Sigmoid colon (tissue), 7 donors: Measurements from ENCODE around the gene C22orf31. TPM values are rescaled to one million over a fixed set of nuclear protein-coding genes. Genes with fewer than 3 reads are reported as not detected.

Experiments
- DNase-seq: peaks from one replicate; pipeline ENCODE4 v3.0.0-alpha.2; 2019
- H3K27ac ChIP-seq, 4 donors: fragments of 200-600 bp; sonication (generic); one replicate each; pipeline ENCODE4 v1.5.1; 2016 to 2019; ENCODE audit warnings: mild to moderate bottlenecking in 1 of 4
- H3K27me3 ChIP-seq, 3 donors: fragments of 200-600 bp; sonication (generic); one replicate each; pipeline ENCODE4 v1.5.1; 2019; ENCODE audit warnings: mild to moderate bottlenecking in 1 of 3
- H3K36me3 ChIP-seq, 4 donors: fragments of 200-600 bp; sonication (generic); one replicate each; pipeline ENCODE4 v1.5.1; 2016 to 2019
- H3K4me1 ChIP-seq, 4 donors: fragments of 200-600 bp; sonication (generic); one replicate each; pipeline ENCODE4 v1.5.1; 2017 to 2019
- H3K4me3 ChIP-seq, 4 donors: fragments of 200-600 bp; sonication (generic); one replicate each; pipeline ENCODE4 v1.5.1; 2017 to 2019; ENCODE audit warnings: mild to moderate bottlenecking in 2 of 4, moderate library complexity in 1 of 4
- H3K9me3 ChIP-seq, 4 donors: fragments of 200-600 bp in 3 of 4; sonication (generic) in 3 of 4; one replicate each; pipeline versions ENCODE4 v1.5.1 to v1.6.1; 2013 to 2019
- CTCF ChIP-seq, 4 experiments: fragments of 450-650 bp in 3 of 4; fragments of 200-600 bp in 1 of 4; IDR thresholded peaks; one replicate each; pipeline ENCODE4 v1.5.1; 2016 to 2019; ENCODE audit warnings: antibody characterized with exemption in 4 of 4, mild to moderate bottlenecking in 3 of 4, moderate library complexity in 2 of 4
- EP300 ChIP-seq, 4 donors: sonication (generic); formaldehyde crosslinking; IDR thresholded peaks; one replicate each; pipeline ENCODE4 v1.6.1; 2017; ENCODE audit warnings: antibody characterized with exemption in 4 of 4
- POLR2A ChIP-seq, 2 donors: fragments of 450-650 bp; IDR thresholded peaks; one replicate each; pipeline ENCODE4 v1.6.1; 2016; ENCODE audit warnings: antibody characterized with exemption in 2 of 2, mild to moderate bottlenecking in 2 of 2, moderate library complexity in 2 of 2
- POLR2AphosphoS5 ChIP-seq, 4 donors: sonication (generic); formaldehyde crosslinking; IDR thresholded peaks; one replicate each; pipeline ENCODE4 v1.6.1; 2017; ENCODE audit warnings: antibody characterized with exemption in 4 of 4
- WGBS, 2 donors: extraction: QIAGEN DNeasy Blood & Tissue Kit; methylation state at CpG; one replicate each; pipeline ENCODE4 v1.1.7; 2013; 5-methylcytosine and 5-hydroxymethylcytosine counted together
- intact Hi-C: fragments of 100-400 bp; cut with DNase I; formaldehyde crosslinking; loops from one replicate; pipeline ENCODE4 v1.15.1; 2023
- polyA plus RNA-seq, 3 donors: library from polyadenylated mRNA; stranded (reverse); fragments of 200-250 nt; gene quantifications; one replicate each; pipeline ENCODE4 v1.2.3, GENCODE V29; 2013
- total RNA-seq, 4 donors: library from RNA; depleted of rRNA; stranded (reverse); fragments of >200 nt; gene quantifications; one replicate each; pipeline ENCODE4 v1.1.0, GENCODE V29; 2016
- donor health status: healthy with polysubstance abuse.
- donor health status: Bipolar disorder and iron deficiency.
- donor health status: healthy.

C22orf31 gene
- total and polyA plus RNA-seq, 7 donors, result 0.60 TPM; not detected in 6

GRCh38 chr22:29054251-29054767 is 7.3 kb downstream of the C22orf31 start:
- peak; percentile 50 for DNase-seq
- no peaks in the 10 kb centered on the region for H3K4me1 ChIP-seq
- WGBS, 2 donors, result 82 to 89% methylated on average over 10 of the region's 10 CpGs
- H3K4me3 ChIP-seq, result no peak overlapping the region
- no peak overlapping the region for H3K27ac ChIP-seq
- TF ChIP-seq POLR2A (IDR thresholded peaks at IDR 0.05), result no peak
- TF ChIP-seq POLR2AphosphoS5 (IDR thresholded peaks at IDR 0.05), result no peak
- no peak for TF ChIP-seq EP300 (IDR thresholded peaks at IDR 0.05)
- no peak for TF ChIP-seq CTCF (IDR thresholded peaks at IDR 0.05)
- intact Hi-C loops, result no loop called here
- H3K27me3 ChIP-seq, result no peaks in the 10 kb centered on the region
- H3K36me3 ChIP-seq, result peaks cover 6 to 20% (median 12%) of the 10 kb centered on the region in 4 donors
- no peaks in the 10 kb centered on the region for H3K9me3 ChIP-seq

- H3K27ac ChIP-seq, result no peak overlapping the region
- TF ChIP-seq POLR2AphosphoS5 (IDR thresholded peaks at IDR 0.05) (no peak), CTCF (IDR thresholded peaks at IDR 0.05) (no peak), POLR2A (IDR thresholded peaks at IDR 0.05) (no peak), EP300 (IDR thresholded peaks at IDR 0.05) (no peak)
- 93 to 94% methylated on average over 8 of the region's 8 CpGs for WGBS, 2 donors
- H3K27me3 ChIP-seq, result no peaks in the 10 kb centered on the region
- peak; percentile 33 for DNase-seq
- H3K4me1 ChIP-seq, result no peaks in the 10 kb centered on the region
- no peak overlapping the region for H3K4me3 ChIP-seq
- intact Hi-C loops, result no loop called here
- H3K36me3 ChIP-seq, result peaks cover 11 to 31% (median 20%) of the 10 kb centered on the region in 4 donors
- no peaks in the 10 kb centered on the region for H3K9me3 ChIP-seq
Observed at GRCh38 chr22:29053048-29053702, 8.5 kb downstream of the C22orf31 start.

- DNase-seq, result no peak
- no peak overlapping the region for H3K4me3 ChIP-seq
- no peaks in the 10 kb centered on the region for H3K27me3 ChIP-seq
- no peaks in the 10 kb centered on the region for H3K9me3 ChIP-seq
- no peaks in the 10 kb centered on the region for H3K4me1 ChIP-seq
- intact Hi-C loops, result no loop called here
- H3K36me3 ChIP-seq, result peaks cover 11 to 59% (median 30%) of the 10 kb centered on the region in 4 donors
- 92 to 94% methylated on average over 24 of the region's 24 CpGs for WGBS, 2 donors
- TF ChIP-seq CTCF (IDR thresholded peaks at IDR 0.05) (no peak), EP300 (IDR thresholded peaks at IDR 0.05) (no peak), POLR2AphosphoS5 (IDR thresholded peaks at IDR 0.05) (no peak), POLR2A (IDR thresholded peaks at IDR 0.05) (no peak)
- no peak overlapping the region for H3K27ac ChIP-seq
Observed at GRCh38 chr22:29050457-29050856, 11.2 kb downstream of the C22orf31 start.

- H3K27me3 ChIP-seq, result no peaks in the 10 kb centered on the region
- WGBS, 2 donors, result 82 to 87% methylated on average over 38 of the region's 38 CpGs
- no peak overlapping the region for H3K4me3 ChIP-seq
- no peaks in the 10 kb centered on the region for H3K9me3 ChIP-seq
- H3K27ac ChIP-seq, result no peak overlapping the region
- TF ChIP-seq EP300 (IDR thresholded peaks at IDR 0.05) (no peak), POLR2A (IDR thresholded peaks at IDR 0.05) (no peak), CTCF (IDR thresholded peaks at IDR 0.05) (no peak), POLR2AphosphoS5 (IDR thresholded peaks at IDR 0.05) (no peak)
- no peaks in the 10 kb centered on the region for H3K4me1 ChIP-seq
- H3K36me3 ChIP-seq, result peaks cover 11 to 65% (median 30%) of the 10 kb centered on the region in 4 donors
- intact Hi-C loops, result no loop called here
- DNase-seq, result no peak
Observed at GRCh38 chr22:29049655-29050263, 11.9 kb downstream of the C22orf31 start.
